Type B pancreatic cell (in vitro differentiated cells): Measurements from ENCODE around the gene FHL2. TPM values are rescaled to one million over a fixed set of nuclear protein-coding genes. Genes with fewer than 3 reads are reported as not detected.

ENCODE experiments used
- DNase-seq: peaks from one replicate; pipeline ENCODE4 v3.0.0; 2021; ENCODE audit warnings: mixed read lengths; ENCODE audit not compliant: unreplicated experiment; ENCODE audit errors: extremely low spot score
- H3K27ac Mint-ChIP-seq: 2 replicates; pipeline ENCODE4 v1.8.0; 2021; ENCODE audit warnings: mild to moderate bottlenecking, mixed read lengths
- H3K27me3 Mint-ChIP-seq: 2 replicates; pipeline ENCODE4 v1.8.0; 2021; ENCODE audit warnings: mixed read lengths
- H3K36me3 Mint-ChIP-seq: 2 replicates; pipeline ENCODE4 v1.8.0; 2021; ENCODE audit warnings: mixed read lengths
- H3K4me1 Mint-ChIP-seq: one replicate; pipeline ENCODE4 v1.8.0; 2021; ENCODE audit warnings: mixed read lengths; ENCODE audit not compliant: unreplicated experiment
- H3K4me3 Mint-ChIP-seq: 2 replicates; pipeline ENCODE4 v1.8.0; 2021; ENCODE audit warnings: mild to moderate bottlenecking, mixed read lengths
- H3K9me3 Mint-ChIP-seq: 2 replicates; pipeline ENCODE4 v1.8.0; 2021; ENCODE audit warnings: mixed read lengths
- CTCF ChIP-seq: fragments of 200-600 bp; sonication (generic); conservative IDR thresholded peaks from 2 replicates; pipeline ENCODE4 v1.5.0; 2021; ENCODE audit warnings: antibody characterized with exemption, mild to moderate bottlenecking
- total RNA-seq: library from RNA; stranded (reverse); gene quantifications from 2 replicates; pipeline ENCODE4 v1.2.1, GENCODE V29; 2021; ENCODE audit warnings: low replicate concordance

Gene FHL2
- total RNA-seq, 1 donor from 2014 or later, result 21.9 TPM

GRCh38 chr2:105418522-105418921 is 19.7 kb upstream of the FHL2 start:
- peaks cover 5% of the 10 kb centered on the region for H3K9me3 Mint-ChIP-seq
- H3K36me3 Mint-ChIP-seq, result no peaks in the 10 kb centered on the region
- H3K4me3 Mint-ChIP-seq, result no peak overlapping the region
- DNase-seq, result no peak
- H3K27ac Mint-ChIP-seq, result no peak overlapping the region
- TF ChIP-seq CTCF, result no peak
- peaks cover 4% of the 10 kb centered on the region for H3K4me1 Mint-ChIP-seq
- H3K27me3 Mint-ChIP-seq, result no peaks in the 10 kb centered on the region

- no peak for DNase-seq
- H3K27me3 Mint-ChIP-seq, result no peaks in the 10 kb centered on the region
- H3K27ac Mint-ChIP-seq, result no peak overlapping the region
- H3K9me3 Mint-ChIP-seq, result peaks cover 5% of the 10 kb centered on the region
- peaks cover 4% of the 10 kb centered on the region for H3K4me1 Mint-ChIP-seq
- no peak overlapping the region for H3K4me3 Mint-ChIP-seq
- no peaks in the 10 kb centered on the region for H3K36me3 Mint-ChIP-seq
- TF ChIP-seq CTCF, result no peak
Observed at GRCh38 chr2:105417857-105418436, 19.1 kb upstream of the FHL2 start.

GRCh38 chr2:105416156-105416555 is 17.3 kb upstream of the FHL2 start:
- Mint-ChIP-seq H3K4me1 (peaks cover 10% of the 10 kb centered on the region), H3K4me3 (no peak overlapping the region), H3K36me3 (no peaks in the 10 kb centered on the region), H3K9me3 (peaks cover 5% of the 10 kb centered on the region), H3K27ac (no peak overlapping the region), H3K27me3 (peaks cover 5% of the 10 kb centered on the region)
- no peak for DNase-seq
- no peak for TF ChIP-seq CTCF

GRCh38 chr2:105415007-105415406 is 16.2 kb upstream of the FHL2 start:
- no peak for TF ChIP-seq CTCF
- Mint-ChIP-seq H3K27me3 (peaks cover 5% of the 10 kb centered on the region), H3K4me3 (no peak overlapping the region), H3K4me1 (peaks cover 10% of the 10 kb centered on the region), H3K36me3 (no peaks in the 10 kb centered on the region), H3K27ac (no peak overlapping the region), H3K9me3 (peaks cover 5% of the 10 kb centered on the region)
- DNase-seq, result no peak

- H3K4me1 Mint-ChIP-seq, result peaks cover 10% of the 10 kb centered on the region
- no peak for TF ChIP-seq CTCF
- H3K4me3 Mint-ChIP-seq, result no peak overlapping the region
- no peaks in the 10 kb centered on the region for H3K36me3 Mint-ChIP-seq
- no peak for DNase-seq
- H3K27me3 Mint-ChIP-seq, result peaks cover 8% of the 10 kb centered on the region
- peaks cover 5% of the 10 kb centered on the region for H3K9me3 Mint-ChIP-seq
- no peak overlapping the region for H3K27ac Mint-ChIP-seq
Observed at GRCh38 chr2:105413206-105413605, 14.4 kb upstream of the FHL2 start.

GRCh38 chr2:105412584-105412983 is 13.7 kb upstream of the FHL2 start:
- H3K9me3 Mint-ChIP-seq, result peaks cover 5% of the 10 kb centered on the region
- no peaks in the 10 kb centered on the region for H3K36me3 Mint-ChIP-seq
- H3K4me1 Mint-ChIP-seq, result peaks cover 10% of the 10 kb centered on the region
- peaks cover 9% of the 10 kb centered on the region for H3K27me3 Mint-ChIP-seq
- no peak for DNase-seq
- H3K27ac Mint-ChIP-seq, result no peak overlapping the region
- no peak for TF ChIP-seq CTCF
- no peak overlapping the region for H3K4me3 Mint-ChIP-seq
